A549 (cell line): ENCODE data around the gene SNTG2. TPM values are rescaled to one million over a fixed set of nuclear protein-coding genes. Genes with fewer than 3 reads are reported as not detected.
A peak's percentile ranks its signal among the peaks of the same experiment; 100 is the strongest.

Experiments
- ATAC-seq, 2 experiments: fragments of 200-7000 bp in 1 of 2; fragments of >200 bp in 1 of 2; cut with Nextera tagmentation in 1 of 2; cut with Tn5 transposase in 1 of 2; 3 replicates each; pipeline versions ENCODE4 v1.8.0 to v1.9.1; 2018 to 2020; ENCODE audit warnings: mild to moderate bottlenecking in 1 of 2, moderate library complexity in 1 of 2
- CTCF ChIA-PET: fragments of 300-600 bp; sonication (Branson Sonifier 250); formaldehyde crosslinking; extraction: SDS; loops from one replicate; lab custom pipeline; 2021; ENCODE audit warnings: antibody characterized with exemption, inconsistent platforms; lab: Yijun Ruan, JAX
- POLR2A ChIA-PET: fragments of 350-600 bp; formaldehyde crosslinking; extraction: SDS; loops from one replicate; lab custom pipeline; 2021; ENCODE audit warnings: antibody characterized with exemption, inconsistent platforms; lab: Yijun Ruan, JAX
- DNase-seq, 2 experiments: peaks; one replicate each; pipeline versions ENCODE4 v3.0.0 to v3.0.0-alpha.2; 2011 to 2016; ENCODE audit warnings: low read depth in 1 of 2, low spot score in 1 of 2
- FAIRE-seq: peaks from 2 replicates; lab custom pipeline; 2011; peaks lifted over from hg19 to GRCh38; lab: Jason Lieb, UNC
- H3K27ac ChIP-seq, 2 experiments: fragments of >200 bp; sonication (Bioruptor Twin); formaldehyde crosslinking; 3 replicates each; pipeline ENCODE4 v1.5.1; 2016 to 2017
- H3K4me1 ChIP-seq: fragments of >200 bp; sonication (Bioruptor Twin); formaldehyde crosslinking; 3 replicates; pipeline ENCODE4 v1.6.1; 2016
- H3K4me2 ChIP-seq: fragments of >200 bp; sonication (Bioruptor Twin); formaldehyde crosslinking; 3 replicates; pipeline ENCODE4 v1.6.1; 2016
- H3K4me3 ChIP-seq: fragments of >200 bp; sonication (Bioruptor Twin); formaldehyde crosslinking; 3 replicates; pipeline ENCODE4 v1.5.1; 2016
- H3K9me3 ChIP-seq: fragments of >200 bp; sonication (Bioruptor Twin); formaldehyde crosslinking; 3 replicates; pipeline ENCODE4 v1.6.1; 2016
- EHF ChIP-seq: fragments of 250-450 bp; sonication (Bioruptor Pico); IDR thresholded peaks from 2 replicates; pipeline ENCODE4 v1.5.0; 2020; ENCODE audit warnings: mild to moderate bottlenecking
- EHMT2 ChIP-seq: fragments of 200-600 bp; sonication (generic); IDR thresholded peaks from 2 replicates; pipeline ENCODE4 v1.6.1; 2016; ENCODE audit warnings: antibody characterized with exemption, low read depth, mild to moderate bottlenecking, moderate library complexity
- ESRRA ChIP-seq: fragments of 150-350 bp; IDR thresholded peaks from 2 replicates; pipeline ENCODE4 v1.6.1; 2014; ENCODE audit warnings: mild to moderate bottlenecking, low read length, borderline replicate concordance
- FOSB ChIP-seq: fragments of 250-450 bp; sonication (Bioruptor Pico); IDR thresholded peaks from 2 replicates; pipeline ENCODE4 v1.5.0; 2020; ENCODE audit warnings: mild to moderate bottlenecking, moderate library complexity
- FOSL2 ChIP-seq, 2 experiments: fragments of 450-650 bp in 1 of 2; fragments of >200 bp in 1 of 2; sonication (Bioruptor Twin) in 1 of 2; formaldehyde crosslinking; IDR thresholded peaks; 2 replicates each; pipeline versions ENCODE4 v1.5.0 to v1.6.1; 2016 to 2020; ENCODE audit warnings: mild to moderate bottlenecking in 1 of 2, moderate library complexity in 1 of 2
- FOXS1 ChIP-seq: fragments of 250-450 bp; sonication (Bioruptor Pico); IDR thresholded peaks from 2 replicates; pipeline ENCODE4 v1.5.0; 2020; ENCODE audit warnings: mild to moderate bottlenecking, moderate library complexity
- HOXB13 ChIP-seq: fragments of 250-450 bp; sonication (Bioruptor Pico); IDR thresholded peaks from 2 replicates; pipeline ENCODE4 v1.5.0; 2020; ENCODE audit warnings: low read depth, mild to moderate bottlenecking, moderate library complexity
- MAFK ChIP-seq: fragments of 450-650 bp; IDR thresholded peaks from 2 replicates; pipeline ENCODE4 v1.6.1; 2014; ENCODE audit not compliant: partially characterized antibody
- NFE2L2 ChIP-seq: fragments of 150-350 bp; conservative IDR thresholded peaks from 2 replicates; pipeline ENCODE4 v1.6.1; 2014; ENCODE audit warnings: low read length
- NR3C1 ChIP-seq: fragments of >200 bp; sonication (Bioruptor Twin); formaldehyde crosslinking; IDR thresholded peaks from 3 replicates; pipeline ENCODE4 v1.6.1; 2017
- PHF8 ChIP-seq: fragments of 200-600 bp; sonication (generic); IDR thresholded peaks from 2 replicates; pipeline ENCODE4 v1.6.1; 2016; ENCODE audit warnings: low read depth, mild to moderate bottlenecking, antibody characterized with exemption, moderate library complexity, borderline replicate concordance
- POLR2AphosphoS2 ChIP-seq: conservative IDR thresholded peaks from 2 replicates; pipeline ENCODE4 v1.6.1; 2012; ENCODE audit warnings: low read length, improper control_type of control experiment, inconsistent platforms
- RARB ChIP-seq: fragments of 250-450 bp; sonication (Bioruptor Pico); IDR thresholded peaks from 2 replicates; pipeline ENCODE4 v1.8.0; 2021; ENCODE audit warnings: mild to moderate bottlenecking, moderate library complexity
- ZC3H11A ChIP-seq: fragments of 450-650 bp; IDR thresholded peaks from 2 replicates; pipeline ENCODE4 v1.6.1; 2014; ENCODE audit warnings: antibody characterized with exemption, mild to moderate bottlenecking
- ZSCAN20 ChIP-seq: fragments of 250-450 bp; sonication (Bioruptor Pico); IDR thresholded peaks from 2 replicates; pipeline ENCODE4 v1.8.0; 2022; ENCODE audit warnings: mild to moderate bottlenecking, moderate library complexity
- WGBS: methylation state at CpG from one replicate; pipeline ENCODE4 v1.1.6; 2017; ENCODE audit errors: missing lambda C conversion rate; 5-methylcytosine and 5-hydroxymethylcytosine counted together
- polyA plus RNA-seq, 4 experiments: library from polyadenylated mRNA; depleted of rRNA in 3 of 4; stranded (reverse); fragments of >200 nt; fragmentation: RNase III in 1 of 4; extraction: RNeasy Plus Mini Kit Qiagen cat#74134 plus additional on column Dnase treatment in 1 of 4; gene quantifications; 2 replicates in 3 of 4; 3 replicates in 1 of 4; pipeline ENCODE4 v1.2.3, GENCODE V29; 2011 to 2017
- TF ChIP-seq, protein P1 (sequence below): IDR thresholded peaks from 2 replicates; pipeline ENCODE4 v1.6.1; 2012; ENCODE audit warnings: low read depth, borderline replicate concordance
- TF ChIP-seq, protein P2 (sequence below): fragments of 450-650 bp; IDR thresholded peaks from 2 replicates; pipeline ENCODE4 v1.6.1; 2014; ENCODE audit warnings: antibody characterized with exemption
- TF ChIP-seq, protein P3 (sequence below): fragments of >200 bp; sonication (Bioruptor Twin); formaldehyde crosslinking; IDR thresholded peaks from 3 replicates; pipeline ENCODE4 v1.6.1; 2016
- TF ChIP-seq, protein P4 (sequence below): fragments of 200-600 bp; sonication (generic); IDR thresholded peaks from 2 replicates; pipeline ENCODE4 v1.6.1; 2016; ENCODE audit warnings: antibody characterized with exemption, mild to moderate bottlenecking, moderate library complexity

Gene SNTG2
- polyA plus RNA-seq, 2 of the 4 experiments (the other 2 are of a cell fraction) = not detected

DNA sequence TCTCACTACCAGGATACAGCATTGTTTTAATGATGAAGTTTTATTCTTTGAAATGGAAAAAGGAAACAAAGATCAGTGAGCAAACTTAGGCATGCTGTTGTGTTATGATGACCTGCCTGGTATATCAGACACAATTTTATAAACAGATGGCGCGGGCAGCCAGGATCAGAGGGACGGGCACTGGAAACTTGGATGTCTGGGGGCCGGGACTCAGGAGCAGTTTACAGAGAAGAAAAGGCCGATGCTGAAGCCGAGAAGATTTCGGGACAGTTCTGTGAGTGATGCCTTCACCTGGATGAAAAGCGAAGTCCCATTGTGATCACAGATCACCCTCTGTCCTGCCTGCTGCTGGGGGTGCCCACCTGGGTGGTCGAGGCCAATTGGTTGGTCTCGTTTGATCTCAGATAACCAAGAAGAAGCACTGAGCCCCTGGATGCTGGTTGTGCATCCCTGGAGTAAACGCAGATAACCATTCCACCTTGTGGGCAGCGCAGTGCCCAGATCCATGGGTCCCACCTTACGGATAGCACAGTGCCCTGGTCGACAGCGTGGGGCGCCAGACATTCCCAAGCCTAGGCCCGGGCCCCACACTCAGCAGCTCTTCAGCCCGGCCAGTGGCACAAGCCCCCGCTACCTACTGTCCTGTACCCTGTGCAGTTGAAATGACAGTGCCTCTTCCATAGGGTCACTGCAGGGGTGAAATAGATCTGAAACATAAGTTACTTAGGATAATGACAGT is 279.7 kb downstream of the SNTG2 start (continued):
- no peak for TF ChIP-seq RARB (CRISPR knock-in tag)

DNA sequence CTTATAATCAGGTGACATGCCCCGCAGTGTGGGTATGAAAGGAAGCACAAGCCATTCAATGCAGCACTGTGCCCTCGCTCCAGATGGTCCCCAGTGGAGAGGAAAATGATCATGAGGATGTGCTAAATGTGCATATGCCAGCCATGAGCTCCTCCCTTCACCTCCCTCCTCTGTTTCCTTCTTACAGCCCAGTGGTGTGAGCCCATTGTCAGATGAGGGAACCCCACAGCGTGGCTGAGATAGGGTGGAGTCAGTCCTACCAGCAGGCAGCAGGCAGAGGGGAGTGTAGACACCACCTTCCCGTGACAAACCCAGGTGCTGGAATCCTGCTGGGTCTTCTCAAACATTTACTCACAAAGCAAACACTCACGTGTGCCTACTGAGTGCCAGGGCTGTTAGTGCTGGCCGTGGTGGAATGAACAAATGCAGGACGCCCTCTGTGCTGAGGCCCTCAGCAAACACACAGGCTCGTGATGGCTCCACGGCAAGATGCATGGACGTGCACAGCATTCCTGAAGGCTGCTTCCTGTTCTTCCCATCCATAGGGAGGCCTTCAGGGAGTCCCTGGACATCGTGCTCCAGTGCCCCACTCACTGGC is 280.9 kb downstream of the SNTG2 start:
- H3K4me1 ChIP-seq = no peaks in the 10 kb centered on the region
- TF ChIP-seq ZC3H11A (no peak), ZSCAN20 (CRISPR knock-in tag) (no peak), EHF (no peak), POLR2AphosphoS2 (no peak), HOXB13 (CRISPR knock-in tag) (no peak), EHMT2 (no peak), ESRRA (no peak), FOXS1 (CRISPR knock-in tag) (no peak), NFE2L2 (no peak), FOSB (CRISPR knock-in tag) (no peak)
- TF ChIP-seq, protein P1, sequence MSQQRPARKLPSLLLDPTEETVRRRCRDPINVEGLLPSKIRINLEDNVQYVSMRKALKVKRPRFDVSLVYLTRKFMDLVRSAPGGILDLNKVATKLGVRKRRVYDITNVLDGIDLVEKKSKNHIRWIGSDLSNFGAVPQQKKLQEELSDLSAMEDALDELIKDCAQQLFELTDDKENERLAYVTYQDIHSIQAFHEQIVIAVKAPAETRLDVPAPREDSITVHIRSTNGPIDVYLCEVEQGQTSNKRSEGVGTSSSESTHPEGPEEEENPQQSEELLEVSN = no peak
- POLR2A ChIA-PET = no interaction called here
- FAIRE-seq (no peak), ATAC-seq (peak in 1 of 2 experiments; percentile 30; a peak in 1 of 6 replicates), DNase-seq (peak in 1 of 2 experiments; percentile 9)
- H3K4me3 ChIP-seq = no peak overlapping the region
- CTCF ChIA-PET = interaction anchor here (1.0 kb wide), 1 partner anchor 519 kb away, joined by 3 read pairs; no protein-coding TSS in a partner anchor
- H3K27ac ChIP-seq = no peak overlapping the region
- WGBS = 9% methylated on average over 11 of the region's 11 CpGs
- no peaks in the 10 kb centered on the region for H3K9me3 ChIP-seq
- no peak overlapping the region for H3K4me2 ChIP-seq

DNA sequence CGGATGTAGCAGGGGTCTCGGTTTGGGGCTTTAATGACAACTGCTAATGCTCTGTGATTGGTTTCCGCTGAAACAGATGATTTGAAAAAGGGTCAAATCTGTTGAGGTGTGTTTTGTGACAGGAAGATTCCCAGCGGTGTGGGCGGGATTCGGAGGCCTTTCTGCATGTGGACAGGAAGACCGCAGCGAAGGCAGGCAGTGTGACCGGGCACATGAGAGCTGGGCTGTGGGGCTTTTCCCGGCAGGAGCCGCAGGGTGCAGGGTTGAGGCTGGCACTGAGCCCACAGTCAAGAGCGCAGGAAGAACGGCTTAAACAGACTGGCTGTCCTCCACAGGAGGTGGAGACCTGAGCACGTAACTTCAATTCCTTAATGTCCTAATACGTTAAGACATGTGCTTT is 282.6 kb downstream of the SNTG2 start:
- no peak for TF ChIP-seq PHF8
- TF ChIP-seq, protein P2, sequence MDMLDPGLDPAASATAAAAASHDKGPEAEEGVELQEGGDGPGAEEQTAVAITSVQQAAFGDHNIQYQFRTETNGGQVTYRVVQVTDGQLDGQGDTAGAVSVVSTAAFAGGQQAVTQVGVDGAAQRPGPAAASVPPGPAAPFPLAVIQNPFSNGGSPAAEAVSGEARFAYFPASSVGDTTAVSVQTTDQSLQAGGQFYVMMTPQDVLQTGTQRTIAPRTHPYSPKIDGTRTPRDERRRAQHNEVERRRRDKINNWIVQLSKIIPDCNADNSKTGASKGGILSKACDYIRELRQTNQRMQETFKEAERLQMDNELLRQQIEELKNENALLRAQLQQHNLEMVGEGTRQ = no peak
- TF ChIP-seq, protein P3, sequence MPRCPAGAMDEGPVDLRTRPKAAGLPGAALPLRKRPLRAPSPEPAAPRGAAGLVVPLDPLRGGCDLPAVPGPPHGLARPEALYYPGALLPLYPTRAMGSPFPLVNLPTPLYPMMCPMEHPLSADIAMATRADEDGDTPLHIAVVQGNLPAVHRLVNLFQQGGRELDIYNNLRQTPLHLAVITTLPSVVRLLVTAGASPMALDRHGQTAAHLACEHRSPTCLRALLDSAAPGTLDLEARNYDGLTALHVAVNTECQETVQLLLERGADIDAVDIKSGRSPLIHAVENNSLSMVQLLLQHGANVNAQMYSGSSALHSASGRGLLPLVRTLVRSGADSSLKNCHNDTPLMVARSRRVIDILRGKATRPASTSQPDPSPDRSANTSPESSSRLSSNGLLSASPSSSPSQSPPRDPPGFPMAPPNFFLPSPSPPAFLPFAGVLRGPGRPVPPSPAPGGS = no peak
- TF ChIP-seq, protein P4, sequence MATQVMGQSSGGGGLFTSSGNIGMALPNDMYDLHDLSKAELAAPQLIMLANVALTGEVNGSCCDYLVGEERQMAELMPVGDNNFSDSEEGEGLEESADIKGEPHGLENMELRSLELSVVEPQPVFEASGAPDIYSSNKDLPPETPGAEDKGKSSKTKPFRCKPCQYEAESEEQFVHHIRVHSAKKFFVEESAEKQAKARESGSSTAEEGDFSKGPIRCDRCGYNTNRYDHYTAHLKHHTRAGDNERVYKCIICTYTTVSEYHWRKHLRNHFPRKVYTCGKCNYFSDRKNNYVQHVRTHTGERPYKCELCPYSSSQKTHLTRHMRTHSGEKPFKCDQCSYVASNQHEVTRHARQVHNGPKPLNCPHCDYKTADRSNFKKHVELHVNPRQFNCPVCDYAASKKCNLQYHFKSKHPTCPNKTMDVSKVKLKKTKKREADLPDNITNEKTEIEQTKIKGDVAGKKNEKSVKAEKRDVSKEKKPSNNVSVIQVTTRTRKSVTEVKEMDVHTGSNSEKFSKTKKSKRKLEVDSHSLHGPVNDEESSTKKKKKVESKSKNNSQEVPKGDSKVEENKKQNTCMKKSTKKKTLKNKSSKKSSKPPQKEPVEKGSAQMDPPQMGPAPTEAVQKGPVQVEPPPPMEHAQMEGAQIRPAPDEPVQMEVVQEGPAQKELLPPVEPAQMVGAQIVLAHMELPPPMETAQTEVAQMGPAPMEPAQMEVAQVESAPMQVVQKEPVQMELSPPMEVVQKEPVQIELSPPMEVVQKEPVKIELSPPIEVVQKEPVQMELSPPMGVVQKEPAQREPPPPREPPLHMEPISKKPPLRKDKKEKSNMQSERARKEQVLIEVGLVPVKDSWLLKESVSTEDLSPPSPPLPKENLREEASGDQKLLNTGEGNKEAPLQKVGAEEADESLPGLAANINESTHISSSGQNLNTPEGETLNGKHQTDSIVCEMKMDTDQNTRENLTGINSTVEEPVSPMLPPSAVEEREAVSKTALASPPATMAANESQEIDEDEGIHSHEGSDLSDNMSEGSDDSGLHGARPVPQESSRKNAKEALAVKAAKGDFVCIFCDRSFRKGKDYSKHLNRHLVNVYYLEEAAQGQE = no peak
- TF ChIP-seq NR3C1 = no peak
- no peak for TF ChIP-seq FOXS1 (CRISPR knock-in tag)
- TF ChIP-seq MAFK = no peak
- TF ChIP-seq FOSL2 (IDR thresholded peaks at IDR 0.05) = no peak
- TF ChIP-seq FOSL2 (CRISPR knock-in tag; IDR thresholded peaks at IDR 0.05) = no peak
- TF ChIP-seq, all 56 proteins: peak for 0
- POLR2A ChIA-PET = no interaction called here
- no peaks in the 10 kb centered on the region for H3K4me1 ChIP-seq
- no peaks in the 10 kb centered on the region for H3K9me3 ChIP-seq
- 74% methylated on average over 15 of the region's 15 CpGs for WGBS
- no peak overlapping the region for H3K4me3 ChIP-seq
- H3K27ac ChIP-seq = no peak overlapping the region
- H3K4me2 ChIP-seq = no peak overlapping the region
- DNase-seq (no peak), FAIRE-seq (no peak), ATAC-seq (no peak)
- CTCF ChIA-PET = no interaction called here
